Measurements from ENCODE around the gene B4GALNT4.
"Not testable (repeated sequence)": the region's sequence is repeated elsewhere in the genome, so short reads cannot be mapped to it uniquely, and the experiment has no call there.

Gene B4GALNT4

DNA sequence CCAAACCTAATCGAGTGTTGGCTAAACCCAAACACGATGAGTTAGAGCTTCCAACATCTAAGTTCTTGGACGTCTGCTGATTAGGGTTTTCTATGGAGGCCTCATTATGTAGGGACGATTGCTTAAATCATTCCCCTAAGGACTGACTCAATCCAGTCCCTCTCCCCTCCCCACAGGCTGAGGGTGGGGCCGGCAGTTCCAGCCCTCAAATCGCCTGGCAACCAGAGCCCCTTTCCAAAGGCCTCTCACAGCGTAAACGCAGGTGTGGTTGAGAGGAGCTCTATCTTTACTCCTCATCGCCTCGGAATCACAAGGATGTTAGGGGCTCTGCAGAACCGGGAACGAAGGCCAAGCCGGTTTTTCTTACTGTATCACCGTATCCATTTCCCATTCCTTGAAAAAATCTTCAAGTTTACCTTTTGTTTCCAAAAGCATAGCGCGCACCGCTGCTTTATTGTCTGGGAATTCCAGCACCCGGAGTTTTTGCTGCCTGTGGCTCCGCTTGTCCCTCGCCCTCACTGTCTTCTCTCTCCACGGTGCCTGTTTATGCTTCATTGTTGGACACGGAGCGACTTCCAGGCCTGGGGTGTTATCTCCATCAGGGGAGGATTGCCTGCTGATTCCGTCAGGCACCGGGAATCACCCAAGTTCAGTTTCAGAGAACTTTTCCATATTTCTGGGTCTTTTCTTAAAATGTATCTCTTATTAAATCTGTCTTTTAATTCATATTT is 34.9 kb upstream of the B4GALNT4 start:
- DNase-seq (ENCODE audit: low spot score), result no peak

- no peak for DNase-seq (ENCODE audit: low spot score)
Observed at GRCh38 chr11:335779-336658, 33.3 kb upstream of the B4GALNT4 start.

DNA sequence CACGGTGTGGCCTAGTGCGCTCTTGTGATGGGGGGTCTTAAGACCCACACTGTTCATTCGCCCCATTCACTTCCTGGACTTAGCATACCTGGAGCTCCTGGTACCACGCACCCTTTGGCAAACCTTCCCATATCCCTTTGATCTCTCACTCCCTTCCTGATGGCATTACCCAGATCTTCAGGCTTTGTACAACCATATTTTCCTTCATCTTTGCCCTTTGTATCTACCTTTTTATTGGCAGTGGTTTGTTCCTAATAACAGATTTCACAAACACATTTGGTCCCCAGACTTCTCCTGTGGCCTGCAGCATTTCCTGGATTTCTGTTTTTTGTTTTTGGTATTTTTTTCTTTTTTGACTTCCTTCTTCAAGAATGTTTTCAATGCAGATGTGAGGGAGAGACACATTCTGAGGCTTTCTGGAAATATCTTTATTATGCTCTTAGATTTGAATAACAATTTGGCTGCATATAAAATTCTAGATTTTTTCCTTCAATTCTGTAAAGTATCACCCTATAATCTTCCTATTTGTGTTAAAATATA is 32.6 kb upstream of the B4GALNT4 start:
- no peak for DNase-seq (ENCODE audit: low spot score)

- no peak for DNase-seq (ENCODE audit: low spot score)
Observed at GRCh38 chr11:337711-338110, 31.6 kb upstream of the B4GALNT4 start.

DNA sequence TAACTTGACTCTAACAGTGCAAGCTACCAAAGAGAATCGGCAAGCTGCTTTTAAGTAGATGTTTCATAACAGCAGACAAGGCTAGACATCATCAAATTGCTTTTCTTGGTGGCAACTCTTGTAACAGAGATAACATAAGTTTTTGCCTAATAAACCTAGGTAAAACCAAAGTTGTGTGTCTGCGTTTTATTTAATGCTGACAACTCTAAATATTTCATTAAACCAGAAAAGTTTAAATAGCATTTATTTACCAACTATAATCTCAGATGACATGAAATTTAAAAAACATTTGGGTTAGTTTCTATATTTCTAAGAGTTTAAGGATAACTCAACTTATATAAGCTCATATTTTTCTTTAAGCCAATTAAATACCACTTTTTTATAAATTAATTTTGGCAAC is 29.3 kb upstream of the B4GALNT4 start:
- no peak for DNase-seq (ENCODE audit: low spot score)

DNA sequence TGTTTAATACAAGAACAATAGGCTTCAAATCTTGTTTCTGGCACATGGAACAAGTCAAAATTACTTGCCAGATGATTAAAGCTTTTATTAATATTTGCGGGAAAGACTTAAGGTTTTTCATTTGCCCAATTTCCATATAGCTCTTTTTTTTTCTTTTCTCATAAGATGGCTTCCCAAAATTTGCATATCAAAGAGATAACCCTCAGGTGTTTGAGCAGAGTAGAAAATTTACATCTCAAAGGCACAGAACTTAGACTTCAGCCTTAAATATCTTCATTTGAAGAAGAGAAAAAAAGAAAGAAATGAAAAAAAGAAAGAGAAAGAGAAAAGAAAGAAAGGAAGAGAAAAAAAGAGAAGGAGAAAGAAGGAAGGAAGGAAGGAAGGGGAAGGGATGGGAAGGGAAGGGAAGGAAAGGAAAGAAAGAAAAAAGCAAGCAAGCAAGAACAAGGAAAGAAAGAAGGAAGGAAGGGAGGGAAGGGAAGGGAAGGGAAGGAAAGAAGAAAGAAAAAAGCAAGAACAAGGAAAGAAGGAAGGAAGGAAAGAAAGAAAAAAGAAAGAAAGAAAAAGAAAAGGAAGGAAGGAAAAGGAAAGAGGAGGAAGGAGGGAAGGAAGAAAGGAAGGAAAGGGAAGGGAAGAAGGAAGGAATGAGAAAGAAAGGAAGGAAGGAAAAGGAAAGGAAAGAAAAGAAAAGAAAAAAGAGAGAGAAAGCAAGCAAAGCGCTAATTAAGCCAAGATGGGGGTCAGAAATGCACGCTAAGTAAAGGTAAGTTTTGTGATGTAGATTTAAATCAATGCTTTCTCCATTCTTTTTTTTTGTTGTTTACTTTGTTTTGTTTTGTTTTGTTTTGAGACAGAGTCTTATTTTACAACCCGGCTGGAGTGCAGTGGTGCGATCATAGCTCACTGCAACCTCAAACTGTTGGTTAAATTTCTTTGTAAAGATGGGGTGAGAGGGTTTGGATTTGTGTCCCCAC is 28.5 kb upstream of the B4GALNT4 start:
- DNase-seq (ENCODE audit: low spot score), result no peak

GRCh38 chr11:342328-342727 is 27.0 kb upstream of the B4GALNT4 start:
- no peak for DNase-seq (ENCODE audit: low spot score)

DNA sequence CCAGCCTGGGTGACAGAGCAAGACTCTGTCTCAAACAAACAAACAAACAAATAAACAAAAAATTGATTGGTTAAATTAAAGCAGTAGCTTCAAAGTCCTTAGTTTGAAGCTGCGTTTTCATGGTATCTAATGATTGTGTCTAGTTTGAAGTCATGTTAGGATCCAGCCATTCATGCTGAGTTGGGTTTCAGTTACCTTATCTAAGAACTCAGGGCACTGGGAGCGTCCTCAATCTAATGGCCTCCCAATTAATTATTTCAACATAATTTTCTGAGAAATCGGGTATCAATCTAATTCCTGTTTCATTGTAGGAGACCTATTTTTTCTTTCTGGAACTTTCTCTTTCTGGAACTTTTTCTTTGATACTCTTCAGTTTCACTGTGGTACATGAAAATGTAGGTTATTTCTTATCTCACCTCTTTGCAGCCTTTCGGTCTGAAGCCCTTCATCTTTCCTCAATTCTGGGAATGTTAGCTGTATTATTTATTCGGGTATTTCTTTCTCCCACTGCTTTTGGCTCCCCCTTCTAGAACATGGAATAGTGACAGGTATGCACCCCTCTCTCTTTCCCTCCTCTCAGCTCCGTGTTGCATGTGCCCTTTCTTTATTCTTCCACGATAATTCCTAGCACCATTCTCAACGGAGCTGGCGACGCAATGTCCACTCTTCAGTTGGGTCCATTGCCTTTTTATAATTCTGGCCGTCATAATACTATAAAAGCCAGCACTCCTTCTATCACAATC is 24.3 kb upstream of the B4GALNT4 start:
- no peak for DNase-seq (ENCODE audit: low spot score)

- DNase-seq (ENCODE audit: low spot score), result no peak
Observed at GRCh38 chr11:346529-346928, 22.8 kb upstream of the B4GALNT4 start.

- DNase-seq (ENCODE audit: low spot score), result not testable (repeated sequence)
Observed at GRCh38 chr11:349270-349954, 19.9 kb upstream of the B4GALNT4 start.

DNA sequence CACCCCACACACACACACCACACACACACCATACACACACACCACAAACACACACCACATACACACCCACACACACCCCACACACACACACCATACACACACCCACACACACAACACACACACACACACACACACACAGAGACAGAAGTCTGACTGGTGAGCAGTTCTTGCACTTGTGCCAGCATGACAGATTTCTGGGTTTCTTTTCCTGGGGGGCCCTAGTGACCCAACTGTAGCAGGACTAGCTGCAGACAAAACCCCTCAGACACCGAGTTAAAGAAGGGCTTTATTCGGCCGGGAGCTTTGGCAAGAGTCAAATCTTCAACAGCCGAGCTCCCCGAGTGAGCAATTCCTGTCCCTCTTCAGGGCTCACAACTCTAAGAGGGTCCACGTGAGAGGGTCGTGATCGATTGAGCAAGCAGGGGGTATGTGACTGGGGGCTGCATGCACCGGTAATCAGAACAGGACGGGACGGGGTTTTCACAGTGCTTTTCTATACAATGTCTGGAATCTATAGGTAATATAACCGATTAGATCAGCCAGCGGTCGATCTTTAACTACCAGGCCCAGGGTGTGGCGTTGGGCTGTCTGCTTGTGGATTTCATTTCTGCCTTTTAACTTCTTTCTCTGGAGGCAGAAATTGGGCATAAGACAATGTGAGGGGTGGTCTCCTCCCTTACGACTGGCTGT is 19.1 kb upstream of the B4GALNT4 start:
- DNase-seq (ENCODE audit: low spot score), result not testable (repeated sequence)

GRCh38 chr11:350723-351255 is 18.5 kb upstream of the B4GALNT4 start:
- no peak for DNase-seq (ENCODE audit: low spot score)

DNA sequence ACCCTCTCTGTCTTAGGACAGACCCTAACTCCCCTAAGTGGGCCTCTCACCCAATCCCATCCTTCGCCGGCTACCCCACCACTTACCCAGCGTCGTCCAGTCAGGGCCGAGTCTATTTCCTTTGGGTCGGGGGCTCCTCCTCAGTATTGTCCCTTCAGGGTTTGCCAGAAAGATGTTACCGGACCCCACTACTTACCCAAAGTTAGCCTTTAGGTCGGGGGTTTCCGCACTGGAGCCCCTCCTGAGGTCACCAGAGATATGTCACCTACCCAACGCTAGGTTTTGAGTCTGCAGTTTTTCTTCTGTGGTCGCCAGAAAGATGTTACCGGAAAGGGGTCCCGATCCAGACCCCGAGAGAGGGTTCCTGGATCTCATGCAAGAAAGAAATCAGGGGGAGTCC is 17.9 kb upstream of the B4GALNT4 start:
- no peak for DNase-seq (ENCODE audit: low spot score)

DNA sequence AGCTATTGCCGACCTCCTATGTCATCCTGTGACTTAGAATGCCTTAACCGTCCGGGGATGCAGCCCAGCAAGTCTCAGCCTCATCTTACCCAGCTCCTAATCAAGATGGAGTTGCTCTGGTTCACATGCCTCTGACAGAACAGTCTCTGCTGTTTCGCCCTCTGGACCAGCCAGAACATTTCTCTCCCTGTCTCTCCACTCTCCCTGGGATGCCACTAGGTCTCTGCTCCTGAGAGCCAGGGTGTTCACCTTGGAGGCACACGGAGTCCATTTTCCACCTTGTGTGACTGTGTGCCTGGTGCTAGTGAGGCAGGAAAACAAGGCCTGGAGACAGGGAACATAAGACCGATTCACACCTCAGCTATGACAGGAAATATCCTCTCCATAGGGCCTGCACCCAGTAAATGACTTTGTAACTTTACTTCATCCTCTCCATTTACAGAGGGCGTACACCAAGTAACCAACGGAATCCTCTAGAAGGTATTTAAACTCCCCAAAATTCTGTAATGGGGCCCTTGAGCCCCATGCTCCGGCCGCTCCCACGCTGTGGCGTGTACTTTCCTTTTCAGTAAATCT is 16.8 kb upstream of the B4GALNT4 start:
- DNase-seq (ENCODE audit: low spot score), result no peak

- peak; percentile 60 for DNase-seq (ENCODE audit: low spot score)
Observed at GRCh38 chr11:353179-353873, 16.0 kb upstream of the B4GALNT4 start.

GRCh38 chr11:355581-356458 is 13.5 kb upstream of the B4GALNT4 start:
- DNase-seq (ENCODE audit: low spot score), result peak; percentile 97

- DNase-seq (ENCODE audit: low spot score), result no peak
Observed at GRCh38 chr11:356610-357009, 12.7 kb upstream of the B4GALNT4 start.

DNA sequence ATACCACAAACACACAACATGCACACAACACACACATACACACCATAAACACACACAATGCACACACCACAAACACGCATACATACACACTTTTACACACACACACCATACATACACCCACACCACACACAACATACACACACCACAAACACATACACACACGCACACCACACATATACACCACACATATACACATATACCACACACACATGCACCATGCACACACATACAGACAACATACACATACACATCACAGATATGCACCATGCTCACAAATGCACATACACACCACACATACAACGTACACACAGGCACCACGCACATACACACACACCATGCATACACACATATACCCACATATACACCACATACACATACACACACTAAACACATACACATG is 11.7 kb upstream of the B4GALNT4 start:
- no peak for DNase-seq (ENCODE audit: low spot score)

All from hepatic stellate cell (primary cell).